ENCODE results near the gene PCDHGA5. TPM values are rescaled to one million over a fixed set of nuclear protein-coding genes. Genes with fewer than 3 reads are reported as not detected.
"Not testable (repeated sequence)": the region's sequence is repeated elsewhere in the genome, so short reads cannot be mapped to it uniquely, and the experiment has no call there.

Gene PCDHGA5
- total RNA-seq, 1 donor from 2014 or later = 0.41 TPM

DNA sequence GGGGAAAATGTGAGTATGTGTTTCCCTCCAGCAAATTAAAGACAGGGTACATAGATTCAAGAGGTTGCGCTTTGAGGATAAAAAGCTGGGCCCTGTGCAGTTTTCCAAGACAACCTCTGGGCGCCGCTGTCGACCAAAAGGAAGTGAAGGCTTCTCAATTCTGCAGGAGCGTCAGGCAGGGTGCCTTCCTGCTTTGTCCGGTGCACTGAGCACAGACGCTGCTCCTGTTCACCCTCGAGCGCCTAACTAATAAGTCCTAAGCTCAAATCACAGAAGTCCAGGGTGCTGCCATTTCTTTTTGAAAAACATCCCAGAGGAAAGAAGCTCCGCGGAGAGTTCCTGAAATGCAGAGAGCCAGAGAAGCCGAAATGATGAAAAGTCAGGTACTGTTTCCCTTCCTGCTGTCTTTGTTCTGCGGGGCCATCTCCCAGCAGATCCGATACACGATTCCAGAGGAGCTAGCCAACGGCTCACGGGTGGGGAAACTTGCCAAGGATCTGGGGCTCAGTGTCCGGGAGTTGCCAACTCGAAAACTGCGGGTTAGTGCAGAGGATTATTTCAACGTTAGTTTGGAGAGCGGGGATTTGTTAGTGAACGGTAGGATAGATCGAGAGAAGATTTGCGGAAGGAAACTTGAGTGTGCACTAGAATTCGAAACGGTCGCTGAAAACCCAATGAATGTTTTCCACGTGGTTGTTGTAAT is 13.9 kb upstream of the PCDHGA5 start, which contains the start of gene PCDHGB1:
PCDHGB1 (plus strand) TSS at position 183 of the 703 bp plus-strand sequence; CDS start at position 345, 162 bp downstream.
- intact Hi-C loops (cut with micrococcal nuclease) = no loop called here

DNA sequence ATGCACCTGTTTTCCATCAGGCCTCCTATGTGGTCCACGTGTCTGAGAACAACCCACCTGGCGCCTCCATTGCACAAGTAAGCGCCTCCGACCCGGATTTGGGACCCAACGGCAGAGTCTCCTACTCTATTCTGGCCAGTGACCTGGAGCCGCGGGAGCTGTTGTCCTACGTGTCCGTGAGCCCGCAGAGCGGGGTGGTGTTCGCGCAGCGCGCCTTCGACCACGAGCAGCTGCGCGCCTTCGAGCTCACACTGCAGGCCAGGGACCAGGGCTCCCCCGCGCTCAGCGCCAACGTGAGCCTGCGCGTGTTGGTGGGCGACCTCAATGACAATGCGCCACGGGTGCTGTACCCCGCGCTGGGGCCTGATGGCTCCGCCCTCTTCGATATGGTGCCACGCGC is 12.4 kb upstream of the PCDHGA5 start:
- intact Hi-C loops (cut with micrococcal nuclease) = no loop called here

GRCh38 chr5:141354900-141355469 is 9.0 kb upstream of the PCDHGA5 start, which contains the start of gene PCDHGA4:
PCDHGA4 (plus strand) TSS chr5:141355021; CDS start chr5:141355108, 87 bp downstream.
- intact Hi-C loops (cut with micrococcal nuclease) = no loop called here

DNA sequence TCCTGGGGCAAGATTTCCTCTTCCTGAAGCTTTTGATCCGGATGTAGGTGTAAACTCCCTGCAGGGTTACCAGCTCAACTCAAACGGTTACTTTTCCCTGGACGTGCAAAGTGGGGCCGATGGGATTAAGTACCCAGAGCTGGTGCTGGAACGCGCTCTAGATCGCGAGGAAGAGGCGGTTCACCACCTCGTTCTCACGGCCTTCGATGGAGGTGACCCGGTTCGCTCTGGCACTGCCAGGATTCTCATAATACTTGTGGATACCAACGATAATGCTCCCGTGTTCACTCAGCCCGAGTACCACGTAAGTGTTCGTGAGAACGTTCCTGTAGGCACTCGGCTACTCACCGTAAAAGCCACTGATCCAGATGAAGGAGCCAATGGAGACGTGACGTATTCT is 8.3 kb upstream of the PCDHGA5 start:
- intact Hi-C loops (cut with micrococcal nuclease) = no loop called here

GRCh38 chr5:141356133-141356532 is 7.8 kb upstream of the PCDHGA5 start:
- intact Hi-C loops (cut with micrococcal nuclease) = no loop called here

DNA sequence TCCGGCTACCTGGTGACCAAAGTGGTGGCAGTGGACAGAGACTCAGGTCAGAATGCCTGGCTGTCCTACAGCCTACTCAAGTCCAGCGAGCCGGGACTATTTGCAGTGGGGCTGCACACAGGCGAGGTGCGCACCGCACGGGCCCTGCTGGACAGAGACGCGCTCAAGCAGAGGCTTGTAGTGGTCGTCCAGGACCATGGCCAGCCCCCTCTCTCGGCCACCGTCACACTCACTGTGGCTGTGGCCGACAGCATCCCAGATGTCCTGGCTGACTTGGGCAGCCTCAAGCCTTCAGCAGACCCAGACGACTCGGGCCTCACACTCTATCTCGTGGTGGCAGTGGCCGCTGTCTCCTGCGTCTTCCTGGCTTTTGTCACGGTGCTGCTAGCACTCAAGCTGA is 7.0 kb upstream of the PCDHGA5 start:
- intact Hi-C loops (cut with micrococcal nuclease) = no loop called here

GRCh38 chr5:141359790-141360426 is 4.1 kb upstream of the PCDHGA5 start, which contains the start of gene PCDHGB2:
PCDHGB2 (plus strand) TSS chr5:141359994; CDS start chr5:141360136, 142 bp downstream.
- intact Hi-C loops (cut with micrococcal nuclease) = loop anchor here (1.0 to 5.0 kb wide), 3 partner anchors 62 to 198 kb away; partner anchors contain the start of gene PCDHGA11

DNA sequence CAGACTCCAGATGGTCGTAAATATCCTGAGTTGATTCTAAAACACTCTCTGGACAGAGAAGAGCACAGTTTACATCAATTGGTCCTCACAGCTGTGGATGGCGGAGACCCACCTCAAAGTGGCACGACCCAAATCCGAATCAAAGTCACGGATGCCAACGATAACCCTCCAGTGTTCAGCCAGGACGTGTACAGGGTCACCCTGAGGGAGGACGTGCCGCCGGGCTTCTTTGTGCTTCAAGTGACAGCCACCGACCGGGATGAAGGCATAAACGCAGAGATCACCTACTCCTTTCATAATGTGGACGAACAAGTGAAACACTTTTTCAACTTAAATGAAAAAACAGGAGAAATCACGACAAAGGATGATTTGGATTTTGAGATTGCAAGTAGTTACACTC is 3.3 kb upstream of the PCDHGA5 start:
- intact Hi-C loops (cut with micrococcal nuclease) = loop anchor here (2.0 to 5.0 kb wide), 2 partner anchors 62 to 152 kb away; partner anchors contain the start of gene PCDHGA11

GRCh38 chr5:141362719-141363118 is 1.2 kb upstream of the PCDHGA5 start:
- intact Hi-C loops (cut with micrococcal nuclease) = loop anchor here (5.0 kb wide), 1 partner anchor 60 kb away; the partner anchor contains the start of gene PCDHGA11

GRCh38 chr5:141366016-141366896 is 2.3 kb downstream of the PCDHGA5 start:
- intact Hi-C loops (cut with micrococcal nuclease) = no loop called here

DNA sequence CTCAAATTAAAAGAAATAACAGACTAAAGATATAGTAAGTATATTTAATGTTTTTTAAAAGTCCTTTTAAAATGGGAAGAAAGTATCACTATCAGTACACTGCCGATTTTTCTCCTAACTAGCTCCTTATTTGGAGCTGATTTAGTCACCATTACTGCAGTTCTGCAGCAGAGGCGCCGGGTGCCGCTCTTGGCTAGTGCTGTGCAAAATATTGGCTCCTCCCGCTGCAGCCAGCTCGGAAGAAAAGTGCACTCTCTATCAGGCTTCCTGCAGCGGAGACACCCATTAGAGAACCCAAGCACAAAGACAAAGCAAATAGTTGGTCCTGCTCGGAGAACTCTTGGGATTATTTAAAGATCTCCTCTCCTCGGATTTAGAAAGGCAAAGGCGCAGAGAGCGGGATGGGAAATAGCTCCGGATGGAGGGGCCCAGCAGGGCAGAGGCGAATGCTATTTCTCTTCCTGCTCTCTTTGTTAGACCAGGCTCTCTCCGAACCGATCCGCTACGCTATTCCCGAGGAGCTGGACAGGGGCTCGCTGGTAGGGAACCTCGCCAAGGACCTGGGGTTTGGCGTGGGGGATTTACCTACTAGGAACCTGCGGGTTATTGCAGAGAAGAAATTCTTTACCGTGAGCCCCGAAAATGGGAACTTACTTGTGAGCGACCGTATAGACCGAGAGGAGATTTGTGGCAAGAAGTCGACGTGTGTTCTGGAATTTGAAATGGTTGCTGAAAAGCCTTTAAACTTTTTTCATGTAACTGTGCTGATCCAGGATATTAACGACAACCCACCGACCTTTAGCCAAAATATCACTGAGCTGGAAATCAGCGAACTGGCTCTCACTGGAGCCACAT is 6.3 kb downstream of the PCDHGA5 start, which contains the start of gene PCDHGB3:
PCDHGB3 (plus strand) TSS at position 249 of the 855 bp plus-strand sequence; CDS start at position 402, 153 bp downstream.
- intact Hi-C loops (cut with micrococcal nuclease) = no loop called here

- intact Hi-C loops (cut with micrococcal nuclease) = no loop called here
Observed at GRCh38 chr5:141371572-141372475, 7.9 kb downstream of the PCDHGA5 start.

DNA sequence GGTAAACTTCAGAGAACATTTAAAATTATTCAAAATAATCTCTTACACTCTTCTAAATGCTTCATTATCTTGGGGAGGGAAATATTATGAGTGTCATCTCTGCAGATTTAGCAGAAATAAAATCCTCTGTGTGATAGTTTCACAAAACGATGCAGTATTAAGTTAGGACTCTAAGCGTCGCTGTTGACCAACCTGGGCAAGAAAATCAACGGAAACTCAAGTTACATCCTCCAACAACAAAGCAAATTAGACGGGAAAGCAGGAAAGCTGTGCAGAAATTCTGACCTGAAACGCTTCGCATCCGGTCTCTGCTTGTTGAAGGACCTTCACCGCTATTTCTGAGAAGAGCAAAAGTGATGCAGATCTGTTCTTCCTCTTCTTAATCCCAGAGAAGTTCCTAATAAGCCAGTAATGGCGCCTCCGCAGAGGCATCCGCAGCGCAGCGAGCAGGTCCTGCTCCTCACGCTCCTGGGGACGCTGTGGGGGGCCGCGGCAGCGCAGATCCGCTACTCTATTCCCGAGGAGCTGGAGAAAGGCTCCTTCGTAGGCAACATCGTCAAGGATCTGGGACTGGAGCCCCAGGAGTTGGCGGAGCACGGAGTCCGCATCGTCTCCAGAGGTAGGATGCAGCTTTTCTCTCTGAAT is 9.8 kb downstream of the PCDHGA5 start, which contains the start of gene PCDHGA6:
PCDHGA6 (plus strand) TSS at position 219 of the 645 bp plus-strand sequence; CDS start at position 412, 193 bp downstream.
- intact Hi-C loops (cut with micrococcal nuclease) = no loop called here

DNA sequence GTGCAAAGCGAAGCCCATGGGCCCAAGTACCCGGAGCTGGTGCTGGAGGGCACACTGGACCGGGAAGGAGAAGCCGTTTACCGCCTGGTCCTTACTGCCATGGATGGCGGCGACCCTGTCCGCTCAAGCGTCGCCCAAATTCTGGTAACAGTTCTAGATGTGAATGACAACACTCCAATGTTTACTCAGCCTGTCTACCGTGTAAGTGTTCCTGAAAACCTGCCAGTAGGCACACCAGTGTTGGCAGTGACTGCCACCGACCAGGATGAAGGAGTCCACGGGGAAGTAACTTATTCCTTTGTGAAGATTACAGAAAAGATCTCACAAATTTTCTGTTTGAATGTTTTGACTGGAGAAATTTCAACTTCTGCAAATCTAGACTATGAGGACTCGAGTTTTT is 10.7 kb downstream of the PCDHGA5 start:
- intact Hi-C loops (cut with micrococcal nuclease) = no loop called here

- intact Hi-C loops (cut with micrococcal nuclease) = not testable (repeated sequence)
Observed at GRCh38 chr5:141375444-141376155, 11.6 kb downstream of the PCDHGA5 start.

DNA sequence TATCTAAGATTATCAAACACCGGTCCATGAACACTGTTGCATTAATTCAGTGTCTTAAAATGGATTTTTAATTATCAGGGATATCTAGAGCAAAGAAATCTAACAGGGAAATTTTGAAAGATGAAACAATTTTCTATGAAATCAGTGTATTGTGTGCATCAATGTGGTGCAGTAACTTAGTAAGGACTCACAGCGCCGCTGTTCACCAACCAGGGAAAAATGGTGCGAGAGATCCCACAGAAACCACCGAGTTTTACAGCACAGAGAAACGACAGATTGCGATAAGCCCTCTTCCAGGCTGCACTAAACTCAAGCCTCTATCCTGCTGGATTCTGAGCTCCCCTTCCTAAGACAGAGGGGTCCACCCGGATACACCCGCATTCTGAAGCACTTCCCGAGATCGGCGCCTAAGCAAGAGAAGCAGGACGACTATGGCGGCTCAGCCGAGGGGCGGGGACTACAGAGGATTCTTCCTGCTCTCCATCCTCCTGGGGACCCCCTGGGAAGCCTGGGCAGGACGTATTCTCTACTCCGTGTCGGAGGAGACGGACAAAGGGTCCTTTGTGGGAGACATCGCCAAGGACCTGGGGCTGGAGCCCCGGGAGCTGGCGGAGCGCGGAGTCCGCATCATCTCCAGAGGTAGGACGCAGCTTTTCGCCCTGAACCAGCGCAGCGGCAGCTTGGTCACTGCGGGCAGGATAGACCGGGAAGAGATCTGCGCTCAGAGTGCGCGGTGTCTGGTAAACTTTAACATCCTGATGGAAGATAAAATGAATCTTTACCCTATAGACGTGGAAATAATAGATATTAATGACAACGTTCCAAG is 18.7 kb downstream of the PCDHGA5 start, which contains the start of gene PCDHGA7:
PCDHGA7 (plus strand) TSS at position 274 of the 826 bp plus-strand sequence; CDS start at position 432, 158 bp downstream.
- intact Hi-C loops (cut with micrococcal nuclease) = no loop called here
